ENCODE data around the gene BMPR1B. TPM values are rescaled to one million over a fixed set of nuclear protein-coding genes. Genes with fewer than 3 reads are reported as not detected.

BMPR1B gene
- total and polyA plus RNA-seq, 2 experiments from 2014 or later = 1.6 to 3.3 TPM

- H3K36me3 ChIP-seq (replicated peaks; ENCODE audit: insufficient read depth, low read depth) = no peaks in the 10 kb centered on the region
- WGBS (ENCODE audit: low lambda C conversion rate, missing lambda C conversion rate) = 75% methylated on average over 5 of the region's 5 CpGs
- H3K4me2 ChIP-seq = no peak overlapping the region
- DNase-seq (ENCODE audit: low spot score) = no peak
- TF ChIP-seq EZH2phosphoT487 (IDR thresholded peaks at IDR 0.05; ENCODE audit: low read depth, severe bottlenecking, unreplicated experiment) (no peak), EZH2 (IDR thresholded peaks at IDR 0.05; ENCODE audit: borderline replicate concordance) (no peak), CTCF (IDR thresholded peaks at IDR 0.05; ENCODE audit: poor library complexity) (no peak)
- no peaks in the 10 kb centered on the region for H3K4me1 ChIP-seq (ENCODE audit: insufficient read depth)
- no peak overlapping the region for H2AFZ ChIP-seq
- H3K79me2 ChIP-seq = no peaks in the 10 kb centered on the region
- no peaks in the 10 kb centered on the region for H3K9me2 ChIP-seq (replicated peaks; ENCODE audit: insufficient read depth)
- H4K20me1 ChIP-seq (ENCODE audit: insufficient read depth, poor library complexity, severe bottlenecking) = no peaks in the 10 kb centered on the region
- H3K27me3 ChIP-seq = no peaks in the 10 kb centered on the region
- H3K4me3 ChIP-seq = no peak overlapping the region
- H3K27ac ChIP-seq = no peak overlapping the region
- H3K9me3 ChIP-seq (ENCODE audit: low read depth) = no peaks in the 10 kb centered on the region
These were observed 383.6 kb downstream of the BMPR1B start for GRCh38 chr4:95141361-95141760.

GRCh38 chr4:95142932-95143331, 385.2 kb downstream of the BMPR1B start:
- no peak overlapping the region for H3K4me2 ChIP-seq
- no peaks in the 10 kb centered on the region for H3K36me3 ChIP-seq (replicated peaks; ENCODE audit: insufficient read depth, low read depth)
- H3K9me3 ChIP-seq (ENCODE audit: low read depth) = no peaks in the 10 kb centered on the region
- H3K27ac ChIP-seq = no peak overlapping the region
- 75% methylated on average over 4 of the region's 4 CpGs for whole genome bisulfite sequencing (ENCODE audit: low lambda C conversion rate, missing lambda C conversion rate)
- H3K4me1 ChIP-seq (ENCODE audit: insufficient read depth) = no peaks in the 10 kb centered on the region
- H4K20me1 ChIP-seq (ENCODE audit: insufficient read depth, poor library complexity, severe bottlenecking) = no peaks in the 10 kb centered on the region
- no peaks in the 10 kb centered on the region for H3K9me2 ChIP-seq (replicated peaks; ENCODE audit: insufficient read depth)
- no peak overlapping the region for H3K4me3 ChIP-seq
- no peak for DNase-seq (ENCODE audit: low spot score)
- no peaks in the 10 kb centered on the region for H3K27me3 ChIP-seq
- TF ChIP-seq CTCF (IDR thresholded peaks at IDR 0.05; ENCODE audit: poor library complexity) (no peak), EZH2 (IDR thresholded peaks at IDR 0.05; ENCODE audit: borderline replicate concordance) (no peak), EZH2phosphoT487 (IDR thresholded peaks at IDR 0.05; ENCODE audit: low read depth, severe bottlenecking, unreplicated experiment) (no peak)
- no peak overlapping the region for H2AFZ ChIP-seq
- H3K79me2 ChIP-seq = no peaks in the 10 kb centered on the region

DNA sequence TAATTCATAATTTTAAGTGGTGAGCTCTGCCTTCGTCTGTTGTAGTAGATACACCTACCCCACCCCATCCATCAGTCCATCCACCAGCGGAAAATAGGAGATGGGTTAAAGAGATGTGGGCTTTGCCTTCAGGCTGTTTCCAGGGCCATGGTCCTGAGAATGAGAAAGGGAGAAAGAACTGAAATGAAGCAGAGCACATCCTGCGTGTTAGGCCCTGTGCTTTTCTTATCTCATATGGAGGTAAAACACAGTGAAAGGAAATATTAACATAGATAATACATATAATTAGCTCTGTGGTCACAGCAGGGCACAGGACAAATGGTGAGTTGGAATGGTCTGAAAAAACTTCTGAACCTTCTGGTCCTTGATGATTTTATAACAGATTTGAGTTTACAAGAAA, 393.5 kb downstream of the BMPR1B start:
- Histone ChIP-seq H3K9me2 (replicated peaks; ENCODE audit: insufficient read depth) (no peaks in the 10 kb centered on the region), H3K4me2 (no peak overlapping the region), H3K36me3 (replicated peaks; ENCODE audit: insufficient read depth, low read depth) (no peaks in the 10 kb centered on the region), H2AFZ (no peak overlapping the region), H3K4me3 (no peak overlapping the region), H4K20me1 (ENCODE audit: insufficient read depth, poor library complexity, severe bottlenecking) (no peaks in the 10 kb centered on the region), H3K79me2 (no peaks in the 10 kb centered on the region), H3K4me1 (ENCODE audit: insufficient read depth) (no peaks in the 10 kb centered on the region), H3K27me3 (no peaks in the 10 kb centered on the region), H3K27ac (no peak overlapping the region), H3K9me3 (ENCODE audit: low read depth) (no peaks in the 10 kb centered on the region)
- no peak for TF ChIP-seq EZH2phosphoT487 (IDR thresholded peaks at IDR 0.05; ENCODE audit: low read depth, severe bottlenecking, unreplicated experiment)
- no peak for TF ChIP-seq EZH2 (IDR thresholded peaks at IDR 0.05; ENCODE audit: borderline replicate concordance)
- TF ChIP-seq CTCF (IDR thresholded peaks at IDR 0.05; ENCODE audit: poor library complexity) = no peak
- WGBS (ENCODE audit: low lambda C conversion rate, missing lambda C conversion rate) = 69% methylated on average over 3 of the region's 3 CpGs
- no peak for DNase-seq (ENCODE audit: low spot score)

DNA sequence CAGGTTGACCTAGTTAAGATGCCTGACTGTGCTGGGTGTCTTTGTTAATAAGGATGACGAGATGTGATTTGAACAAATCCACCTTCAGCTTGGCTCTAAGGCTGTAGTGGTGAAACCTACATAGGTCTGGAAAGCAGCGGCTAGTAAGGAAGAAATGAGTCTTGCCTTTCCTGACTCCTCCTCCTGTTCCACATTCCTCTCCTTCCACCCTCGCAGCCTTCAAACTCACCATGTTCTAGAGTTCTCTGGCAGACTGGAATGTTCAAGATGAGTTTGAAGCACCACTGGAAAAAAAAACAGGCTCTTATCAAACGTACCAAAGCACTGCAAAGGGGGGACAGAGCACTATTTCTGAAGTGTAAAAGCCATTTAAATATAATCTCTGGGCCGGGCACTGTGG, 395.4 kb downstream of the BMPR1B start:
- H3K36me3 ChIP-seq (replicated peaks; ENCODE audit: insufficient read depth, low read depth) = no peaks in the 10 kb centered on the region
- no peak for DNase-seq (ENCODE audit: low spot score)
- H3K27ac ChIP-seq = no peak overlapping the region
- no peaks in the 10 kb centered on the region for H4K20me1 ChIP-seq (ENCODE audit: insufficient read depth, poor library complexity, severe bottlenecking)
- H2AFZ ChIP-seq = no peak overlapping the region
- H3K4me2 ChIP-seq = no peak overlapping the region
- H3K4me1 ChIP-seq (ENCODE audit: insufficient read depth) = no peaks in the 10 kb centered on the region
- H3K4me3 ChIP-seq = no peak overlapping the region
- 74% methylated on average over 5 of the region's 5 CpGs for WGBS (ENCODE audit: low lambda C conversion rate, missing lambda C conversion rate)
- H3K9me3 ChIP-seq (ENCODE audit: low read depth) = no peaks in the 10 kb centered on the region
- no peaks in the 10 kb centered on the region for H3K27me3 ChIP-seq
- H3K9me2 ChIP-seq (replicated peaks; ENCODE audit: insufficient read depth) = no peaks in the 10 kb centered on the region
- no peaks in the 10 kb centered on the region for H3K79me2 ChIP-seq
- no peak for TF ChIP-seq CTCF (IDR thresholded peaks at IDR 0.05; ENCODE audit: poor library complexity)
- no peak for TF ChIP-seq EZH2phosphoT487 (IDR thresholded peaks at IDR 0.05; ENCODE audit: low read depth, severe bottlenecking, unreplicated experiment)
- TF ChIP-seq EZH2 (IDR thresholded peaks at IDR 0.05; ENCODE audit: borderline replicate concordance) = no peak

Data from hepatocyte (in vitro differentiated cells).